GM12892 (cell line): ENCODE results near the gene KRTAP12-4.

ENCODE experiments used
- POLR2A ChIP-seq: IDR thresholded peaks from 2 replicates; pipeline ENCODE4 v1.6.1; 2011; ENCODE audit warnings: low read depth, low read length, control low read depth
- POLR2AphosphoS5 ChIP-seq: IDR thresholded peaks from 2 replicates; pipeline ENCODE4 v1.6.1; 2011; ENCODE audit warnings: low read depth, low read length, control low read depth

DNA sequence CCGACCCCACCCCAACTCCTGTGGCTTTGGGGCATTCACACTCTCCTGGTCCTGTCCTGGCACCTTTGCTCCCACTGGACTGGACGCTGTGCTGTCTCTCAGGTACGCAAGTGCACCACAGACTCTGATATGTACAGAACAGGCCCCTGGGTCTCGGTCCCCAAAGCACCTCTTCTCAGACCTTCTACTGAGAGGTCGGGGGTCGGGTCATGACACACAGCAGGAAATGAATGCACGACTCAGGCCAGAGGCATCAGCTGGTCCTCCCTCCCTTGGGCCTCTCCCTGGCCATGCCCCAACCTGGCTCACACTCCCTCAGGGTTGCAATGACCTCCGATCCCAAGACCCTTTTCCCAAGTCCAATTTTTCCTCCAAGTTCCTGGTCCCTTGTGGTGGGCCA is 40.7 kb upstream of the KRTAP12-4 start:
- TF ChIP-seq POLR2AphosphoS5 (no peak), POLR2A (no peak)
